ENCODE measurements around the gene HS1BP3.

The HS1BP3 gene

GRCh38 chr2:20643060-20643459 is 7.8 kb downstream of the HS1BP3 start:
- DNase-seq = no peak

GRCh38 chr2:20642055-20642971 is 8.6 kb downstream of the HS1BP3 start:
- DNase-seq = peak; percentile 56

- DNase-seq = no peak
These were observed 9.5 kb downstream of the HS1BP3 start for GRCh38 chr2:20641123-20641985.

GRCh38 chr2:20640411-20641122 is 10.3 kb downstream of the HS1BP3 start:
- DNase-seq = no peak

- DNase-seq = no peak
These were observed 12.1 kb downstream of the HS1BP3 start for GRCh38 chr2:20638646-20639430.

- DNase-seq = no peak
These were observed 12.9 kb downstream of the HS1BP3 start for GRCh38 chr2:20638014-20638413.

- no peak for DNase-seq
These were observed 13.8 kb downstream of the HS1BP3 start for GRCh38 chr2:20637147-20637546.

- peak; percentile 7 for DNase-seq
These were observed 15.0 kb downstream of the HS1BP3 start for GRCh38 chr2:20635675-20636584.

GRCh38 chr2:20635113-20635510 is 15.8 kb downstream of the HS1BP3 start:
- DNase-seq = no peak

- DNase-seq = no peak
These were observed 16.3 kb downstream of the HS1BP3 start for GRCh38 chr2:20634507-20635112.

- no peak for DNase-seq
These were observed 16.9 kb downstream of the HS1BP3 start for GRCh38 chr2:20633794-20634506.

- DNase-seq = no peak
These were observed 17.9 kb downstream of the HS1BP3 start for GRCh38 chr2:20633001-20633400.

GRCh38 chr2:20632446-20632990 is 18.4 kb downstream of the HS1BP3 start:
- no peak for DNase-seq

GRCh38 chr2:20631617-20632307 is 19.1 kb downstream of the HS1BP3 start:
- no peak for DNase-seq

- no peak for DNase-seq
These were observed 19.9 kb downstream of the HS1BP3 start for GRCh38 chr2:20630967-20631366.

GRCh38 chr2:20629581-20630171 is 21.2 kb downstream of the HS1BP3 start:
- DNase-seq = no peak

GRCh38 chr2:20629181-20629580 is 21.7 kb downstream of the HS1BP3 start:
- DNase-seq = no peak

GRCh38 chr2:20627712-20628380 is 23.1 kb downstream of the HS1BP3 start:
- DNase-seq = no peak

Data from activated T-cell treated with anti-CD3 and anti-CD28 coated beads for 4 hours (primary cell).